GM10248 (cell line): ENCODE measurements around the gene TRIOBP.

Experiments used
- CTCF ChIA-PET: fragments of 300-600 bp; sonication (Branson Sonifier 250); formaldehyde crosslinking; extraction: SDS; loops from one replicate; lab custom pipeline; 2021; ENCODE audit warnings: antibody characterized with exemption; lab: Yijun Ruan, JAX
- POLR2A ChIA-PET: fragments of 350-650 bp; sonication (Branson Sonifier 250); formaldehyde crosslinking; extraction: SDS; loops from one replicate; lab custom pipeline; 2020; ENCODE audit warnings: antibody characterized with exemption; lab: Yijun Ruan, JAX
- DNase-seq: peaks from one replicate; pipeline ENCODE4 v3.0.0; 2012; ENCODE audit errors: extremely low spot score
- TF ChIP-seq, protein P1 (sequence below): IDR thresholded peaks from 2 replicates; pipeline ENCODE4 v1.5.1; 2012; ENCODE audit warnings: mild to moderate bottlenecking, low read depth; ENCODE audit errors: extremely low read depth, missing control alignments, control extremely low read depth

TRIOBP gene

DNA sequence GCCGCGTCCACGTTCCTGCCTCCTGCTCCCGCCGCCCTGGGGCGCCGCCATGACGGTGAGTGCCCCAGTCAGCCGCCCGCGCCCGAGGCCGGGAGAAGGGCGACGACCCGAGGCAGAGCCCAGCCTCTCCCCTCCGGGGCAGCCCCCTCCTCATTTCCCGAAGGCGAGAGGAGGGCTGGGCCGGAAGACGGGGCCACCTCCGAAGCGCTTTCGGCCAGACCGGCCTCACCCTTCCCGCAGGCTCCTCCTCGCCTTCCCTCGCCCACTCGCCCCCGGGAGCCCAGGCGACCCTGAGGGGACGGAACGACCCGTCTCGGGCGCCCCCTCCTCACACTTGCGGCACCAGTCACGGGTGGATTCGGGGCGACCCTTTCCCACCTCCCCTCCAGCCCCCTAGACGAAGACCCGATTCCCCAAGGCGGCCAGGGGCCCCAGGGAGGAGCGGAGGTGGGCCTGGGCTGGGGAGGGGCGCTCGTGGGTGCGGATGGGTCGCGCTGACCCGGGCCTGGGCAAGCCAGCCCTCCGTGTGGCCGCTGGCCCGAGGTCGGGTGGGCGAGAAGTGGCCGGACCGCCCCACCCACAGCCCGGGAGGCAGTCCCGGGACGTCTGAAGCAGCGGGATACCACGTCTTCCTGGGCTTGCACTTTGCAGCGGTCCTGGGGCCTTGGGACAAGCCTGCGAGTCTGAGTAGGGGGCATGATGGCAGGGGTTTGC is 49.7 kb downstream of the TRIOBP start:
- no peak for DNase-seq
- ChIA-PET CTCF (interaction anchor here (2.3 kb wide), 1 partner anchor 103 kb away, joined by 8 read pairs; no protein-coding TSS in a partner anchor), POLR2A (no interaction called here)
- TF ChIP-seq, protein P1, sequence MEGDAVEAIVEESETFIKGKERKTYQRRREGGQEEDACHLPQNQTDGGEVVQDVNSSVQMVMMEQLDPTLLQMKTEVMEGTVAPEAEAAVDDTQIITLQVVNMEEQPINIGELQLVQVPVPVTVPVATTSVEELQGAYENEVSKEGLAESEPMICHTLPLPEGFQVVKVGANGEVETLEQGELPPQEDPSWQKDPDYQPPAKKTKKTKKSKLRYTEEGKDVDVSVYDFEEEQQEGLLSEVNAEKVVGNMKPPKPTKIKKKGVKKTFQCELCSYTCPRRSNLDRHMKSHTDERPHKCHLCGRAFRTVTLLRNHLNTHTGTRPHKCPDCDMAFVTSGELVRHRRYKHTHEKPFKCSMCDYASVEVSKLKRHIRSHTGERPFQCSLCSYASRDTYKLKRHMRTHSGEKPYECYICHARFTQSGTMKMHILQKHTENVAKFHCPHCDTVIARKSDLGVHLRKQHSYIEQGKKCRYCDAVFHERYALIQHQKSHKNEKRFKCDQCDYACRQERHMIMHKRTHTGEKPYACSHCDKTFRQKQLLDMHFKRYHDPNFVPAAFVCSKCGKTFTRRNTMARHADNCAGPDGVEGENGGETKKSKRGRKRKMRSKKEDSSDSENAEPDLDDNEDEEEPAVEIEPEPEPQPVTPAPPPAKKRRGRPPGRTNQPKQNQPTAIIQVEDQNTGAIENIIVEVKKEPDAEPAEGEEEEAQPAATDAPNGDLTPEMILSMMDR = no peak

DNA sequence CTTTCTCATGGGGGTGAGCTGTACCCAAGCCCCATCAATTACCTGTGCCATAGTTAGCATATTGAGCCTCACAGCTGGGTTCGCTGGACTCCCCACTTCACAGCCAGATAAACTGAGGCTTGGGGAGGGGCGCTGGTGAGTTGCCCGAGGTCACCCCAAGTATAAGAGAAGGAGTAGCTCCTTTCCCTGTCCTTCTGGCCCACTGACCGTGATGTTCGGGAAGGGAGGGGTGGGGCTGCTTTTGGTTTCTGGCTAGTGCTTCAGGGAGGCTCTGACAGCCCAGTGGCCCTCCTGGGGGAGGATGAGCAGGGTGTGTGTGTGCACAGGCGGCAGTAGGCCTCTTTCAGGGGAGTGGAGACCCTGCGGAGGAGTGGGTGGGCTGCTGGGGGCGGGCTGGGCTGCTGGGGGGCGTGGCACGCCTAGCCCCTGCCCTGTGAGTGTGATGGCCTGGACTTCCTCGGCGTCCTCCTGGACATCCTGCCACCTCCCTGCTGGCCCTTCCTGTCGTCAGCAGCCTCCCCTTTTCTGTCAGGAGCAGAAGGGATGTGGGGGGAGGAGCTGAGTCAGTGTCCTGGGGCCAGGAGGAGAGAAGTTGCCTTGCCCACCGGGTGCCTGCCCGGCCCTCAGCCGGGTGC is 50.3 kb downstream of the TRIOBP start:
- no peak for DNase-seq
- TF ChIP-seq, protein P1 = no peak
- POLR2A ChIA-PET = no interaction called here
- CTCF ChIA-PET = interaction anchor here (2.3 kb wide), 1 partner anchor 104 kb away, joined by 8 read pairs; no protein-coding TSS in a partner anchor

DNA sequence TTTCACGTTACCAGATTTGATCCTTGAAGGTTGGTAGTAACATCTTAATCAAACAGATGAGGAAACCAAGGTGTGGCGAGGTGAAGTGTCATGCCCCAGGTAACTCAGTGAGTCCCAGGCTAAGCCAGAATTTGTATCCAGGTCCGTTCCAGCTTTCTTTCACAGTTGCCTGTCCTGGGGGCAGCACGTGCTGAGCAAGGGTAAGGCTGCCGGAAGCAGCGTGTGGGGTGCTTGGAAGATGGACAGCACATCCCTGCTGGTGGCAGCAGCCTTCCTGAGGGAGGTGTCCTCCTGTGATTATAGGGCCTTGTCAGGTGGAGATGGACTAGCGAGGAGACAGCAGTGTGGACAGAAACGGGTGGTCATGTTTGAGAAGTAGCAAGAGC is 50.9 kb downstream of the TRIOBP start:
- CTCF ChIA-PET = interaction anchor here (2.3 kb wide), 1 partner anchor 104 kb away, joined by 8 read pairs; no protein-coding TSS in a partner anchor
- POLR2A ChIA-PET = no interaction called here

DNA sequence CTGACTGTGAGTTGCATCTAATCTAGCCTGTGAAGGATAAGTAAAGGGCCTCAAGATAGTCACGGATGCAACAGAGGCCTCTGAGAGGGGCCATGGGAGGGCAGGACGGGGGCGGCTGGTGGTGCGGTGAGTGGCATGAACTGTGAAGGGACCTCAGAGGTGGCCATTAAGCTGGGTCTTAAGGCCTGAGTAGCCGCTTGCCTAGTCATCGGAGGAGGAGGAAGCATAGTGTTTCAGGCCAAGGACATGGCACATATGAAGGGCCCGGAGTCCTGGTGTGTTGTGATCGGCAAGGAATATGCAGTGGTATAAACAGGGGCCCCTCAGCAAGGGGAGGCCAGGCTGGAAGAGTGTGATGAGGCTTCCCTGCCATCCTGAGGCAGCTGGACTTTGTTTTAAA is 51.8 kb downstream of the TRIOBP start:
- TF ChIP-seq, protein P1 = no peak
- CTCF ChIA-PET = interaction anchor here (1.2 to 2.3 kb wide), 3 partner anchors 9 to 105 kb away, joined by 3 to 8 read pairs (median 3); no protein-coding TSS in a partner anchor
- POLR2A ChIA-PET = no interaction called here
- DNase-seq = no peak

More for the DNA sequence above, 50.9 kb downstream of the TRIOBP start:
- TF ChIP-seq, protein P1 = no peak
- no peak for DNase-seq

DNA sequence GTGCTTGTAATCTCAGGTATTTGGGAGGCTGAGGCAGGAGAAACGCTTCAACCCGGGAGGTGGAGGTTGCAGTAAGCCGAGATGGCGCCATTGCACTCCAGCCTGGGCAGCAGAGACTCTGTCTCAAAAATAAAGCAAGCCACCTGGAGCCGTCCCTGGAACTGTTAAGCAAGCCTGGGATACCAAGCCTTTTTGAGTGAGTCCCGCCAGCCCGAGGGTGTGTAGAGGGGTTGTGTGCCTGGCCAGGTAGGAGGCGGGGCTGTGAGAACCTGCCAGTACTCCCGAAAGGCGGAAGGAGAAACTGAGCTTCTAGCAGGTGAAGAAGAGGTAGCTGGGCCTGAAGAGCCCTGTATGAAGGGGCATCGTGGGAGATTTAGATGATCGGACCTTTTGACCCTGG is 52.4 kb downstream of the TRIOBP start:
- ChIA-PET POLR2A (no interaction called here), CTCF (interaction anchor here (0.6 to 1.6 kb wide), 5 partner anchors 8 to 1463 kb away, joined by 3 read pairs; no protein-coding TSS in a partner anchor)
- no peak for DNase-seq
- TF ChIP-seq, protein P1 = no peak

DNA sequence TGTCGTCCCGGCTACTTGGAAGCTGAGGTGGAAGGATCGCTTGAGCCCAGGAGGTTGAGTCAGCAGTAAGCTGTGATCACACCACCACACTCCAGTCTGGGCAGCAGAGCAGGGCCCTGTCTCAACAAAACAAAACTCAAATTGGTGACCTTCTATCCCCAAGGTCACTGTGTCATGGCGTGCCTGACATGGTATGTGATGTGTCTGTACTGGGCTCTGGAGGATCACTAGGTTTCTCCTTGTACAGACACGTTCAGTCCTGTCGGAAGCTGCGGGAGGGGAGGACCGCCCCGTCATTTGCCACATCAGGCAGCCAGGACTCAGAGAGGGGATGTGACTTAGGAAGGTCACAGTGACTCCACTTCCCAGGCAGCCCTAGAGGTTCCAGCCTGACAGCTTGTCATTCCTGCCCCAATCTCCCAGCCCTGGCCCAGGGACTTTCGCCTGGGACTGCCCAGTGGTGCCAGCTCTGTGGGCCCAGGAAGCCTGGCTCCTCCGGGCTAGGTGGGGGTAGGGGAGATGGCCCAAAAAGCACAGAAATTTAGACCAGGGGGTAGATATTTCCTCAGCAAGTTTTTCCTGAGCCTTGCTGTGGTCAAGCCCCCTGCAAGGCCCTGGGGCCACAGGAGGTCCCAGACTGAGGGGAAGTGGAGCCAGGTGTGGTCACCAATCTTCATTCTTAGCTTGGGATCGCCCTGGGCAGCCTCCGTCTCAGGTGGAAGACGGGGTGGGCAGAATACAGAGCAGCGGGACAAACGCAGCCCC is 53.2 kb downstream of the TRIOBP start:
- no peak for DNase-seq
- CTCF ChIA-PET = interaction anchor here (0.6 to 1.6 kb wide), 5 partner anchors 12 to 1464 kb away, joined by 3 to 4 read pairs (median 3); no protein-coding TSS in a partner anchor
- POLR2A ChIA-PET = no interaction called here
- TF ChIP-seq, protein P1 = no peak
